ENCODE data around the gene CRTAP.

Gene CRTAP

GRCh38 chr3:33186524-33187367 is 72.9 kb downstream of the CRTAP start:
- no peak for TF ChIP-seq CTCF (IDR thresholded peaks at IDR 0.05; ENCODE audit: low read length, missing control alignments)
- no peak overlapping the region for H3K4me3 ChIP-seq (replicated peaks; ENCODE audit: low read depth, low read length)
- DNase-seq (ENCODE audit: low read depth) = peak; percentile 17

- DNase-seq (ENCODE audit: low read depth) = peak; percentile 9
- H3K4me3 ChIP-seq (replicated peaks; ENCODE audit: low read depth, low read length) = no peak overlapping the region
- no peak for TF ChIP-seq CTCF (IDR thresholded peaks at IDR 0.05; ENCODE audit: low read length, missing control alignments)
Observed at GRCh38 chr3:33187368-33187634, 73.5 kb downstream of the CRTAP start.

- H3K4me3 ChIP-seq (replicated peaks; ENCODE audit: low read depth, low read length) = no peak overlapping the region
- no peak for TF ChIP-seq CTCF (IDR thresholded peaks at IDR 0.05; ENCODE audit: low read length, missing control alignments)
- DNase-seq (ENCODE audit: low read depth) = no peak
Observed at GRCh38 chr3:33194303-33194702, 80.5 kb downstream of the CRTAP start.

- H3K4me3 ChIP-seq (replicated peaks; ENCODE audit: low read depth, low read length) = no peak overlapping the region
- no peak for DNase-seq (ENCODE audit: low read depth)
- no peak for TF ChIP-seq CTCF (IDR thresholded peaks at IDR 0.05; ENCODE audit: low read length, missing control alignments)
Observed at GRCh38 chr3:33196538-33196937, 82.7 kb downstream of the CRTAP start.
